WTC11 (cell line): ENCODE data around the gene PRKAR2B. TPM values are rescaled to one million over a fixed set of nuclear protein-coding genes. Genes with fewer than 3 reads are reported as not detected.

Source experiments
- ATAC-seq: fragments of 200-7000 bp; cut with Tn5 transposase; 2 replicates; pipeline ENCODE4 v1.10.0; 2021; ENCODE audit warnings: mild to moderate bottlenecking, moderate library complexity
- CTCF ChIA-PET: fragments of 300-600 bp; sonication (Branson Sonifier 250); formaldehyde crosslinking; loops from one replicate; lab custom pipeline; 2021; ENCODE audit warnings: antibody characterized with exemption; lab: Charles Lee
- POLR2A ChIA-PET: fragments of 350-600 bp; sonication (Branson Sonifier 250); formaldehyde crosslinking; loops from one replicate; lab custom pipeline; 2021; ENCODE audit warnings: antibody characterized with exemption; lab: Charles Lee
- DNase-seq: peaks from one replicate; pipeline ENCODE4 v3.0.0; 2021; ENCODE audit warnings: low spot score
- H3K27ac Mint-ChIP-seq: 2 replicates; pipeline ENCODE4 v1.8.0; 2021; ENCODE audit warnings: mixed read lengths
- H3K27me3 Mint-ChIP-seq: 2 replicates; pipeline ENCODE4 v1.8.0; 2021; ENCODE audit warnings: low read depth, mild to moderate bottlenecking, moderate library complexity, mixed read lengths
- H3K36me3 Mint-ChIP-seq: 2 replicates; pipeline ENCODE4 v1.8.0; 2021; ENCODE audit warnings: mixed read lengths
- H3K4me1 Mint-ChIP-seq: 2 replicates; pipeline ENCODE4 v1.8.0; 2022; ENCODE audit warnings: mixed read lengths
- H3K4me3 Mint-ChIP-seq: 2 replicates; pipeline ENCODE4 v1.8.0; 2021; ENCODE audit warnings: mild to moderate bottlenecking, moderate library complexity, mixed read lengths
- H3K9me3 Mint-ChIP-seq: 2 replicates; pipeline ENCODE4 v1.8.0; 2021; ENCODE audit warnings: mixed read lengths
- ATF6 ChIP-seq: sonication (generic); formaldehyde crosslinking; IDR thresholded peaks from 2 replicates; pipeline ENCODE4 v1.8.1; 2023; ENCODE audit warnings: mild to moderate bottlenecking, missing genetic modification reagents
- FOXJ3 ChIP-seq: sonication (generic); formaldehyde crosslinking; IDR thresholded peaks from 2 replicates; pipeline ENCODE4 v1.9.0; 2021; ENCODE audit warnings: missing genetic modification reagents, mild to moderate bottlenecking, borderline replicate concordance
- FOXK1 ChIP-seq: sonication (generic); formaldehyde crosslinking; IDR thresholded peaks from 2 replicates; pipeline ENCODE4 v1.8.0; 2022; ENCODE audit warnings: mild to moderate bottlenecking, moderate library complexity, missing genetic modification reagents
- FOXP4 ChIP-seq: sonication (generic); formaldehyde crosslinking; IDR thresholded peaks from 2 replicates; pipeline ENCODE4 v1.8.0; 2022; ENCODE audit warnings: mild to moderate bottlenecking, missing genetic modification reagents
- IRF1 ChIP-seq: sonication (generic); formaldehyde crosslinking; IDR thresholded peaks from 2 replicates; pipeline ENCODE4 v1.8.0; 2023; ENCODE audit warnings: missing genetic modification reagents
- JAZF1 ChIP-seq: fragments of 250-450 bp; sonication (Bioruptor Pico); IDR thresholded peaks from 2 replicates; pipeline ENCODE4 v1.9.0; 2021; ENCODE audit warnings: moderate library complexity, mild to moderate bottlenecking, inconsistent platforms
- MAX ChIP-seq: sonication (generic); formaldehyde crosslinking; IDR thresholded peaks from 2 replicates; pipeline ENCODE4 v1.8.0; 2022; ENCODE audit warnings: mild to moderate bottlenecking, missing genetic modification reagents
- MXD4 ChIP-seq: fragments of 250-450 bp; sonication (Bioruptor Pico); IDR thresholded peaks from 2 replicates; pipeline ENCODE4 v1.8.0; 2021; ENCODE audit warnings: mild to moderate bottlenecking, moderate library complexity, borderline replicate concordance
- NFYB ChIP-seq: sonication (generic); formaldehyde crosslinking; conservative IDR thresholded peaks from 2 replicates; pipeline ENCODE4 v1.8.0; 2022; ENCODE audit warnings: low read depth, missing genetic modification reagents
- NR2C2 ChIP-seq: sonication (generic); formaldehyde crosslinking; IDR thresholded peaks from 2 replicates; pipeline ENCODE4 v1.8.0; 2022; ENCODE audit warnings: mild to moderate bottlenecking, missing genetic modification reagents
- TCF7 ChIP-seq: sonication (generic); formaldehyde crosslinking; IDR thresholded peaks from 2 replicates; pipeline ENCODE4 v1.8.0; 2022; ENCODE audit warnings: mild to moderate bottlenecking, low read depth, missing genetic modification reagents, moderate library complexity
- TP53 ChIP-seq: sonication (generic); formaldehyde crosslinking; IDR thresholded peaks from 2 replicates; pipeline ENCODE4 v1.8.1; 2023; ENCODE audit warnings: mild to moderate bottlenecking, missing genetic modification reagents
- USF2 ChIP-seq: sonication (generic); formaldehyde crosslinking; IDR thresholded peaks from 2 replicates; pipeline ENCODE4 v1.8.1; 2023; ENCODE audit warnings: mild to moderate bottlenecking, missing genetic modification reagents, moderate library complexity
- ZBTB43 ChIP-seq: sonication (generic); formaldehyde crosslinking; IDR thresholded peaks from 2 replicates; pipeline ENCODE4 v1.8.1; 2023; ENCODE audit warnings: mild to moderate bottlenecking, missing genetic modification reagents
- ZNF121 ChIP-seq: sonication (generic); formaldehyde crosslinking; IDR thresholded peaks from 2 replicates; pipeline ENCODE4 v1.8.0; 2023; ENCODE audit warnings: missing genetic modification reagents
- ZNF425 ChIP-seq: fragments of 250-450 bp; sonication (Bioruptor Pico); conservative IDR thresholded peaks from 2 replicates; pipeline ENCODE4 v1.9.0; 2021; ENCODE audit warnings: mild to moderate bottlenecking
- ZNF512 ChIP-seq: sonication (generic); formaldehyde crosslinking; IDR thresholded peaks from 2 replicates; pipeline ENCODE4 v1.8.1; 2022; ENCODE audit warnings: missing genetic modification reagents, borderline replicate concordance
- total RNA-seq: library from RNA; stranded (reverse); gene quantifications from 3 replicates; pipeline ENCODE4 v1.2.3, GENCODE V29; 2021

Gene PRKAR2B
- total RNA-seq, 1 experiment from 2014 or later = 29.6 TPM

- POLR2A ChIA-PET = no interaction called here
- Mint-ChIP-seq H3K27me3 (no peaks in the 10 kb centered on the region), H3K4me3 (no peak overlapping the region), H3K4me1 (peaks cover 3% of the 10 kb centered on the region), H3K36me3 (peaks cover 8% of the 10 kb centered on the region; the same call in 1 of the 2 replicates), H3K27ac (no peak overlapping the region), H3K9me3 (peaks cover 5% of the 10 kb centered on the region)
- no peak for TF ChIP-seq MXD4 (CRISPR knock-in tag)
- TF ChIP-seq ZBTB43 (CRISPR knock-in tag) = no peak
- no peak for TF ChIP-seq ZNF121
- no peak for TF ChIP-seq JAZF1 (CRISPR knock-in tag)
- TF ChIP-seq TCF7 (CRISPR knock-in tag) = no peak
- no peak for TF ChIP-seq FOXJ3 (CRISPR knock-in tag)
- no peak for TF ChIP-seq ZNF425 (CRISPR knock-in tag)
- TF ChIP-seq NFYB (CRISPR knock-in tag) = no peak
- TF ChIP-seq FOXK1 (CRISPR knock-in tag) = no peak
- TF ChIP-seq TP53 (CRISPR knock-in tag) = no peak
- TF ChIP-seq ZNF512 (CRISPR knock-in tag) = no peak
- TF ChIP-seq FOXP4 (CRISPR knock-in tag) = no peak
- no peak for TF ChIP-seq MAX (CRISPR knock-in tag)
- no peak for TF ChIP-seq ATF6 (CRISPR knock-in tag)
- TF ChIP-seq IRF1 (CRISPR knock-in tag) = no peak
- no peak for TF ChIP-seq NR2C2 (CRISPR knock-in tag)
- TF ChIP-seq USF2 (CRISPR knock-in tag) = no peak
- ATAC-seq (no peak), DNase-seq (no peak)
- CTCF ChIA-PET = no interaction called here
These were observed 115.9 kb downstream of the PRKAR2B start for GRCh38 chr7:107160389-107160788.
